A549 (cell line): Measurements from ENCODE around the gene PGLYRP3. TPM values are rescaled to one million over a fixed set of nuclear protein-coding genes. Genes with fewer than 3 reads are reported as not detected.

Source experiments
- ATAC-seq, 2 experiments: fragments of 200-7000 bp in 1 of 2; fragments of >200 bp in 1 of 2; cut with Nextera tagmentation in 1 of 2; cut with Tn5 transposase in 1 of 2; 3 replicates each; pipeline versions ENCODE4 v1.8.0 to v1.9.1; 2018 to 2020; ENCODE audit warnings: mild to moderate bottlenecking in 1 of 2, moderate library complexity in 1 of 2
- CTCF ChIA-PET: fragments of 300-600 bp; sonication (Branson Sonifier 250); formaldehyde crosslinking; extraction: SDS; loops from one replicate; lab custom pipeline; 2021; ENCODE audit warnings: antibody characterized with exemption, inconsistent platforms; lab: Yijun Ruan, JAX
- POLR2A ChIA-PET: fragments of 350-600 bp; formaldehyde crosslinking; extraction: SDS; loops from one replicate; lab custom pipeline; 2021; ENCODE audit warnings: antibody characterized with exemption, inconsistent platforms; lab: Yijun Ruan, JAX
- DNase-seq, 2 experiments: peaks; one replicate each; pipeline versions ENCODE4 v3.0.0 to v3.0.0-alpha.2; 2011 to 2016; ENCODE audit warnings: low read depth in 1 of 2, low spot score in 1 of 2
- FAIRE-seq: peaks from 2 replicates; lab custom pipeline; 2011; peaks lifted over from hg19 to GRCh38; lab: Jason Lieb, UNC
- H3K27ac ChIP-seq, 2 experiments: fragments of >200 bp; sonication (Bioruptor Twin); formaldehyde crosslinking; 3 replicates each; pipeline ENCODE4 v1.5.1; 2016 to 2017
- H3K4me1 ChIP-seq: fragments of >200 bp; sonication (Bioruptor Twin); formaldehyde crosslinking; 3 replicates; pipeline ENCODE4 v1.6.1; 2016
- H3K4me2 ChIP-seq: fragments of >200 bp; sonication (Bioruptor Twin); formaldehyde crosslinking; 3 replicates; pipeline ENCODE4 v1.6.1; 2016
- H3K4me3 ChIP-seq: fragments of >200 bp; sonication (Bioruptor Twin); formaldehyde crosslinking; 3 replicates; pipeline ENCODE4 v1.5.1; 2016
- H3K9me3 ChIP-seq: fragments of >200 bp; sonication (Bioruptor Twin); formaldehyde crosslinking; 3 replicates; pipeline ENCODE4 v1.6.1; 2016
- CBX2 ChIP-seq: fragments of 200-600 bp; sonication (generic); IDR thresholded peaks from 2 replicates; pipeline ENCODE4 v1.6.1; 2016; ENCODE audit warnings: low read depth, mild to moderate bottlenecking, borderline replicate concordance
- CBX8 ChIP-seq: fragments of 200-600 bp; sonication (generic); IDR thresholded peaks from 2 replicates; pipeline ENCODE4 v1.6.1; 2016
- CHD2 ChIP-seq: fragments of 150-350 bp; IDR thresholded peaks from 2 replicates; pipeline ENCODE4 v1.6.1; 2014; ENCODE audit warnings: low read length; ENCODE audit not compliant: partially characterized antibody
- CHD4 ChIP-seq: fragments of 200-600 bp; sonication (generic); IDR thresholded peaks from 2 replicates; pipeline ENCODE4 v1.6.1; 2016; ENCODE audit warnings: antibody characterized with exemption, mild to moderate bottlenecking, borderline replicate concordance
- EHF ChIP-seq: fragments of 250-450 bp; sonication (Bioruptor Pico); IDR thresholded peaks from 2 replicates; pipeline ENCODE4 v1.5.0; 2020; ENCODE audit warnings: mild to moderate bottlenecking
- EHMT2 ChIP-seq: fragments of 200-600 bp; sonication (generic); IDR thresholded peaks from 2 replicates; pipeline ENCODE4 v1.6.1; 2016; ENCODE audit warnings: antibody characterized with exemption, low read depth, mild to moderate bottlenecking, moderate library complexity
- ESRRA ChIP-seq: fragments of 150-350 bp; IDR thresholded peaks from 2 replicates; pipeline ENCODE4 v1.6.1; 2014; ENCODE audit warnings: mild to moderate bottlenecking, low read length, borderline replicate concordance
- FOSL2 ChIP-seq, 2 experiments: fragments of 450-650 bp in 1 of 2; fragments of >200 bp in 1 of 2; sonication (Bioruptor Twin) in 1 of 2; formaldehyde crosslinking; IDR thresholded peaks; 2 replicates each; pipeline versions ENCODE4 v1.5.0 to v1.6.1; 2016 to 2020; ENCODE audit warnings: mild to moderate bottlenecking in 1 of 2, moderate library complexity in 1 of 2
- FOXS1 ChIP-seq: fragments of 250-450 bp; sonication (Bioruptor Pico); IDR thresholded peaks from 2 replicates; pipeline ENCODE4 v1.5.0; 2020; ENCODE audit warnings: mild to moderate bottlenecking, moderate library complexity
- HEYL ChIP-seq: fragments of 250-450 bp; sonication (Bioruptor Pico); IDR thresholded peaks from 2 replicates; pipeline ENCODE4 v1.8.0; 2021; ENCODE audit warnings: mild to moderate bottlenecking, moderate library complexity
- HOXA7 ChIP-seq: fragments of 250-450 bp; sonication (Bioruptor Pico); IDR thresholded peaks from 2 replicates; pipeline ENCODE4 v1.5.0; 2020; ENCODE audit warnings: mild to moderate bottlenecking, moderate library complexity
- HOXB5 ChIP-seq: fragments of 250-450 bp; sonication (Bioruptor Pico); IDR thresholded peaks from 2 replicates; pipeline ENCODE4 v1.5.0; 2020; ENCODE audit warnings: mild to moderate bottlenecking, moderate library complexity
- JUN ChIP-seq, 2 experiments: fragments of >200 bp; sonication (Bioruptor Twin); formaldehyde crosslinking; IDR thresholded peaks; 2 replicates in 1 of 2; 3 replicates in 1 of 2; pipeline ENCODE4 v1.6.1; 2016 to 2017
- KDM1A ChIP-seq: fragments of 200-600 bp; sonication (generic); IDR thresholded peaks from 2 replicates; pipeline ENCODE4 v1.6.1; 2016; ENCODE audit warnings: low read depth, mild to moderate bottlenecking
- KDM5A ChIP-seq: fragments of 200-600 bp; sonication (generic); IDR thresholded peaks from 2 replicates; pipeline ENCODE4 v1.6.1; 2016; ENCODE audit warnings: antibody characterized with exemption, mild to moderate bottlenecking
- MAZ ChIP-seq: fragments of 150-350 bp; IDR thresholded peaks from 2 replicates; pipeline ENCODE4 v1.6.1; 2014; ENCODE audit warnings: antibody characterized with exemption, low read depth, low read length, borderline replicate concordance
- NFE2L2 ChIP-seq: fragments of 150-350 bp; conservative IDR thresholded peaks from 2 replicates; pipeline ENCODE4 v1.6.1; 2014; ENCODE audit warnings: low read length
- PHF8 ChIP-seq: fragments of 200-600 bp; sonication (generic); IDR thresholded peaks from 2 replicates; pipeline ENCODE4 v1.6.1; 2016; ENCODE audit warnings: low read depth, mild to moderate bottlenecking, antibody characterized with exemption, moderate library complexity, borderline replicate concordance
- POLR2A ChIP-seq: IDR thresholded peaks from 2 replicates; pipeline ENCODE4 v1.6.1; 2012; ENCODE audit warnings: mild to moderate bottlenecking, low read length
- SMC3 ChIP-seq: fragments of >200 bp; sonication (Bioruptor Twin); formaldehyde crosslinking; IDR thresholded peaks from 3 replicates; pipeline ENCODE4 v1.6.1; 2018; ENCODE audit warnings: inconsistent platforms
- SREBF2 ChIP-seq: fragments of 450-650 bp; IDR thresholded peaks from 2 replicates; pipeline ENCODE4 v1.6.1; 2014; ENCODE audit warnings: mild to moderate bottlenecking, moderate library complexity
- ZFP36 ChIP-seq: fragments of 450-650 bp; IDR thresholded peaks from 2 replicates; pipeline ENCODE4 v1.6.1; 2014; ENCODE audit warnings: borderline replicate concordance; ENCODE audit not compliant: partially characterized antibody
- WGBS: methylation state at CpG from one replicate; pipeline ENCODE4 v1.1.6; 2017; ENCODE audit errors: missing lambda C conversion rate; 5-methylcytosine and 5-hydroxymethylcytosine counted together
- polyA plus RNA-seq, 4 experiments: library from polyadenylated mRNA; depleted of rRNA in 3 of 4; stranded (reverse); fragments of >200 nt; fragmentation: RNase III in 1 of 4; extraction: RNeasy Plus Mini Kit Qiagen cat#74134 plus additional on column Dnase treatment in 1 of 4; gene quantifications; 2 replicates in 3 of 4; 3 replicates in 1 of 4; pipeline ENCODE4 v1.2.3, GENCODE V29; 2011 to 2017
- TF ChIP-seq, protein P1 (sequence below): IDR thresholded peaks from 2 replicates; pipeline ENCODE4 v1.6.1; 2012
- TF ChIP-seq, protein P2 (sequence below): fragments of 250-450 bp; sonication (Bioruptor Pico); IDR thresholded peaks from 2 replicates; pipeline ENCODE4 v1.5.0; 2020; ENCODE audit warnings: low read depth, mild to moderate bottlenecking, moderate library complexity
- TF ChIP-seq, protein P3 (sequence below): fragments of >200 bp; sonication (Bioruptor Twin); formaldehyde crosslinking; IDR thresholded peaks from 2 replicates; pipeline ENCODE4 v1.6.1; 2016
- TF ChIP-seq, protein P4 (sequence below): fragments of 200-600 bp; sonication (generic); IDR thresholded peaks from 2 replicates; pipeline ENCODE4 v1.6.1; 2016; ENCODE audit warnings: antibody characterized with exemption, mild to moderate bottlenecking, moderate library complexity

PGLYRP3 gene
- polyA plus RNA-seq, 2 of the 4 experiments (the other 2 are of a cell fraction), result not detected

DNA sequence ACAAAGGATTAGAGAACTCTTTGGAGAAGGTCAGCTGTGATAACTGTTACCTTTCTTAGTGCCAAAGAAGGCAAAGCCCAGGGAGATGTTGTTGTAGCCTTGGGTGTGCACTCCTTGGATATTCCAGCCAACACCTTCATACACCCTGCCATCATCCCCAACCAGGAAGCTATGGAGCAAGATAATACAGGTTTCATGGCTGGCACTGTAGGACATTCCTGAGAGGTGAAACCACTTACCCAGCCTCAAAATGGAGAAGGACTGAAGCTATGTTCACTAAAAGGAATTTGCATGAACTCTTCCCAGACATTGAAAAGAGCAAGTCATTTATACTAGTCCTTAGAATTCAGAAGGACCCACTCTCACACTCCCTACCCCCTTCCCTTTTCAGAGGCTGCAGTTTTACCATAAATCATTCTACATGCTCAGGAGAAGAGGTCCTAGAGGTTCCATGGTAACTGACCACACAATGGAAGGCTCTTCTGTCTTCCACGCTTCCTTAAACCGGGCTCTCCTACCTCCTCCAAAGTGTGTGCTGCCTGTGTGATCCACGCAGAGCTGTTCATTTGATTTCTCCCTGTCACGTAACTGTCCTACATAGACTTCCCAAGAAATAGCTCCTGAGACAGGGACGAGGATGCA lies 30.4 kb upstream of the PGLYRP3 start:
- CTCF ChIA-PET, result interaction anchor here (0.6 to 5.7 kb wide), 7 partner anchors 10 to 747 kb away, joined by 3 to 41 read pairs (median 3); no protein-coding TSS in a partner anchor
- Histone ChIP-seq H3K9me3 (no peaks in the 10 kb centered on the region), H3K4me2 (no peak overlapping the region), H3K4me1 (no peaks in the 10 kb centered on the region), H3K27ac (no peak overlapping the region), H3K4me3 (no peak overlapping the region)
- DNase-seq, result no peak
- POLR2A ChIA-PET, result no interaction called here
- TF ChIP-seq HOXB5 (CRISPR knock-in tag), result no peak
- TF ChIP-seq NFE2L2, result no peak
- no peak for TF ChIP-seq MAZ
- no peak for TF ChIP-seq EHMT2
- no peak for TF ChIP-seq ZFP36
- no peak for TF ChIP-seq SMC3
- TF ChIP-seq SREBF2, result no peak
- no peak for TF ChIP-seq FOSL2 (IDR thresholded peaks at IDR 0.05)
- TF ChIP-seq FOSL2 (CRISPR knock-in tag; IDR thresholded peaks at IDR 0.05), result no peak
- TF ChIP-seq, protein P1, sequence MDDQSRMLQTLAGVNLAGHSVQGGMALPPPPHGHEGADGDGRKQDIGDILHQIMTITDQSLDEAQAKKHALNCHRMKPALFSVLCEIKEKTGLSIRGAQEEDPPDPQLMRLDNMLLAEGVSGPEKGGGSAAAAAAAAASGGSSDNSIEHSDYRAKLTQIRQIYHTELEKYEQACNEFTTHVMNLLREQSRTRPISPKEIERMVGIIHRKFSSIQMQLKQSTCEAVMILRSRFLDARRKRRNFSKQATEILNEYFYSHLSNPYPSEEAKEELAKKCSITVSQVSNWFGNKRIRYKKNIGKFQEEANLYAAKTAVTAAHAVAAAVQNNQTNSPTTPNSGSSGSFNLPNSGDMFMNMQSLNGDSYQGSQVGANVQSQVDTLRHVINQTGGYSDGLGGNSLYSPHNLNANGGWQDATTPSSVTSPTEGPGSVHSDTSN, result no peak
- no peak for TF ChIP-seq CBX2
- TF ChIP-seq HEYL, result no peak
- TF ChIP-seq EHF, result no peak
- TF ChIP-seq CHD4, result no peak
- no peak for TF ChIP-seq JUN (IDR thresholded peaks at IDR 0.05)
- TF ChIP-seq CBX8, result no peak
- no peak for TF ChIP-seq FOXS1
- TF ChIP-seq HOXA7, result no peak
- TF ChIP-seq KDM5A, result no peak
- TF ChIP-seq KDM1A, result no peak
- no peak for FAIRE-seq
- 16% methylated on average over 5 of the region's 5 CpGs for WGBS
- ATAC-seq, result no peak

DNA sequence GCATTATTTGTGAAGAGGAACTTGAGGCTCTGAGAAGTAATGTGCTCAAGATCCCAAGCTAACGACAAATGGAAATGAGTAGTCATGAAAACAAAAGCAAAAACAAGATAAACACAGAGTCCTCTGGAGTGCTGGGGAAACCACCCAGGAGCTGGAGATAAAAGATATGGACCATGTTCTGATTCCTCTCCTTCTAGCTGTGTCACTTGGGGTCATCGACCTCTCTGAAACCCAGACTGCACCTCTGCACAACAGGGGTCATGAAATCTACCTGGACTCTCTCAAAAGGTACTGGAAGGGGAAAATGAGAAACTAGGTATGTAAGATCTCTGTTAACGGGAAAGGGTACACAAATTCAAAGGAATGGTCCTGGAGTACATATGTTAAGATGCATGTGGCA lies 29.4 kb upstream of the PGLYRP3 start:
- WGBS, result 8% methylated on average over 3 of the region's 3 CpGs
- FAIRE-seq (no peak), DNase-seq (no peak), ATAC-seq (no peak)
- TF ChIP-seq PHF8, result no peak
- TF ChIP-seq, protein P2, sequence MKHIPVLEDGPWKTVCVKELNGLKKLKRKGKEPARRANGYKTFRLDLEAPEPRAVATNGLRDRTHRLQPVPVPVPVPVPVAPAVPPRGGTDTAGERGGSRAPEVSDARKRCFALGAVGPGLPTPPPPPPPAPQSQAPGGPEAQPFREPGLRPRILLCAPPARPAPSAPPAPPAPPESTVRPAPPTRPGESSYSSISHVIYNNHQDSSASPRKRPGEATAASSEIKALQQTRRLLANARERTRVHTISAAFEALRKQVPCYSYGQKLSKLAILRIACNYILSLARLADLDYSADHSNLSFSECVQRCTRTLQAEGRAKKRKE (CRISPR knock-in tag), result no peak
- TF ChIP-seq, protein P3, sequence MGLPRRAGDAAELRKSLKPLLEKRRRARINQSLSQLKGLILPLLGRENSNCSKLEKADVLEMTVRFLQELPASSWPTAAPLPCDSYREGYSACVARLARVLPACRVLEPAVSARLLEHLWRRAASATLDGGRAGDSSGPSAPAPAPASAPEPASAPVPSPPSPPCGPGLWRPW, result no peak
- TF ChIP-seq, protein P4, sequence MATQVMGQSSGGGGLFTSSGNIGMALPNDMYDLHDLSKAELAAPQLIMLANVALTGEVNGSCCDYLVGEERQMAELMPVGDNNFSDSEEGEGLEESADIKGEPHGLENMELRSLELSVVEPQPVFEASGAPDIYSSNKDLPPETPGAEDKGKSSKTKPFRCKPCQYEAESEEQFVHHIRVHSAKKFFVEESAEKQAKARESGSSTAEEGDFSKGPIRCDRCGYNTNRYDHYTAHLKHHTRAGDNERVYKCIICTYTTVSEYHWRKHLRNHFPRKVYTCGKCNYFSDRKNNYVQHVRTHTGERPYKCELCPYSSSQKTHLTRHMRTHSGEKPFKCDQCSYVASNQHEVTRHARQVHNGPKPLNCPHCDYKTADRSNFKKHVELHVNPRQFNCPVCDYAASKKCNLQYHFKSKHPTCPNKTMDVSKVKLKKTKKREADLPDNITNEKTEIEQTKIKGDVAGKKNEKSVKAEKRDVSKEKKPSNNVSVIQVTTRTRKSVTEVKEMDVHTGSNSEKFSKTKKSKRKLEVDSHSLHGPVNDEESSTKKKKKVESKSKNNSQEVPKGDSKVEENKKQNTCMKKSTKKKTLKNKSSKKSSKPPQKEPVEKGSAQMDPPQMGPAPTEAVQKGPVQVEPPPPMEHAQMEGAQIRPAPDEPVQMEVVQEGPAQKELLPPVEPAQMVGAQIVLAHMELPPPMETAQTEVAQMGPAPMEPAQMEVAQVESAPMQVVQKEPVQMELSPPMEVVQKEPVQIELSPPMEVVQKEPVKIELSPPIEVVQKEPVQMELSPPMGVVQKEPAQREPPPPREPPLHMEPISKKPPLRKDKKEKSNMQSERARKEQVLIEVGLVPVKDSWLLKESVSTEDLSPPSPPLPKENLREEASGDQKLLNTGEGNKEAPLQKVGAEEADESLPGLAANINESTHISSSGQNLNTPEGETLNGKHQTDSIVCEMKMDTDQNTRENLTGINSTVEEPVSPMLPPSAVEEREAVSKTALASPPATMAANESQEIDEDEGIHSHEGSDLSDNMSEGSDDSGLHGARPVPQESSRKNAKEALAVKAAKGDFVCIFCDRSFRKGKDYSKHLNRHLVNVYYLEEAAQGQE, result no peak
- no peak for TF ChIP-seq ESRRA
- TF ChIP-seq CHD2, result no peak
- TF ChIP-seq POLR2A, result no peak
- POLR2A ChIA-PET, result no interaction called here
- Histone ChIP-seq H3K4me3 (no peak overlapping the region), H3K4me2 (no peak overlapping the region), H3K9me3 (no peaks in the 10 kb centered on the region), H3K4me1 (no peaks in the 10 kb centered on the region), H3K27ac (no peak overlapping the region)
- CTCF ChIA-PET, result interaction anchor here (1.0 to 5.7 kb wide), 4 partner anchors 11 to 153 kb away, joined by 3 to 41 read pairs (median 17); no protein-coding TSS in a partner anchor
